Measurements from ENCODE around the gene OR4D6.

GRCh38 chr11:59416613-59417012 lies 40.1 kb upstream of the OR4D6 start:
- no peak for TF ChIP-seq CTCF (conservative IDR thresholded peaks at IDR 0.05; ENCODE audit: low read depth, low read length)
- TF ChIP-seq EZH2phosphoT487 (IDR thresholded peaks at IDR 0.05; ENCODE audit: borderline replicate concordance, low read length), result no peak
- no peak for TF ChIP-seq EZH2 (IDR thresholded peaks at IDR 0.05; ENCODE audit: low read length, unreplicated experiment)

Measured in PC-3 (cell line).